CD14-positive monocyte (primary cell): ENCODE data around the gene ABCB10. TPM values are rescaled to one million over a fixed set of nuclear protein-coding genes. Genes with fewer than 3 reads are reported as not detected.

Experiments used
- DNase-seq, 3 donors: peaks; one replicate each; pipeline ENCODE4 v3.0.0-alpha.2; 2011 to 2022
- H2AFZ ChIP-seq: 2 replicates; pipeline ENCODE4 v1.6.0; 2012; ENCODE audit warnings: mild to moderate bottlenecking, low read depth, low read length, inconsistent platforms; ENCODE audit not compliant: insufficient read depth, poor library complexity, severe bottlenecking
- H3K27ac ChIP-seq, 2 donors: 1 replicate in 1 of 2; 2 replicates in 1 of 2; pipeline ENCODE4 v1.5.1; 2012 to 2013; ENCODE audit warnings: low read length in 2 of 2, control low read depth in 1 of 2, inconsistent platforms in 1 of 2, low read depth in 1 of 2, mild to moderate bottlenecking in 1 of 2
- H3K27me3 ChIP-seq, 2 donors: one replicate each; pipeline versions ENCODE4 v1.6.0 to v1.6.1; 2011 to 2013; ENCODE audit warnings: low read length in 2 of 2; ENCODE audit not compliant: control insufficient read depth in 2 of 2, insufficient read depth in 2 of 2
- H3K36me3 ChIP-seq, 2 donors: replicated peaks in 1 of 2; 1 replicate in 1 of 2; 2 replicates in 1 of 2; pipeline versions ENCODE4 v1.5.1 to v1.6.1; 2012 to 2013; ENCODE audit warnings: low read length in 2 of 2, control low read depth in 1 of 2, inconsistent platforms in 1 of 2, mild to moderate bottlenecking in 1 of 2; ENCODE audit not compliant: insufficient read depth in 2 of 2, control insufficient read depth in 1 of 2
- H3K4me1 ChIP-seq, 2 donors: 1 replicate in 1 of 2; 2 replicates in 1 of 2; pipeline versions ENCODE4 v1.5.1 to v1.6.1; 2012 to 2013; ENCODE audit warnings: low read length in 2 of 2, control low read depth in 1 of 2, inconsistent platforms in 1 of 2, mild to moderate bottlenecking in 1 of 2, moderate library complexity in 1 of 2; ENCODE audit not compliant: insufficient read depth in 2 of 2, control insufficient read depth in 1 of 2
- H3K4me2 ChIP-seq: replicated peaks from 2 replicates; pipeline ENCODE3; 2012; ENCODE audit warnings: low read length, moderate library complexity, mild to moderate bottlenecking; ENCODE audit not compliant: poor library complexity, severe bottlenecking; ENCODE audit errors: extremely low read depth
- H3K4me3 ChIP-seq, 3 experiments: fragments of 200-600 bp in 1 of 3; sonication (generic) in 1 of 3; replicated peaks in 1 of 3; 1 replicate in 2 of 3; 2 replicates in 1 of 3; pipeline ENCODE4 v1.5.1; 2011 to 2013; ENCODE audit warnings: low read length in 3 of 3, mild to moderate bottlenecking in 3 of 3, control low read depth in 2 of 3, low read depth in 2 of 3, inconsistent platforms in 1 of 3, moderate library complexity in 1 of 3
- H3K79me2 ChIP-seq: 2 replicates; pipeline ENCODE4 v1.6.0; 2012; ENCODE audit warnings: mild to moderate bottlenecking, control low read depth, inconsistent platforms, low read length, moderate library complexity; ENCODE audit not compliant: insufficient read depth
- H3K9ac ChIP-seq: 2 replicates; pipeline ENCODE4 v1.6.0; 2017; ENCODE audit warnings: low read length, mild to moderate bottlenecking; ENCODE audit not compliant: insufficient read depth, poor library complexity, severe bottlenecking
- H3K9me3 ChIP-seq, 2 donors: replicated peaks in 1 of 2; 1 replicate in 1 of 2; 2 replicates in 1 of 2; pipeline versions ENCODE4 v1.5.1 to v1.6.1; 2012 to 2013; ENCODE audit warnings: low read length in 2 of 2, control low read depth in 1 of 2; ENCODE audit not compliant: control insufficient read depth in 1 of 2, insufficient read depth in 1 of 2
- H4K20me1 ChIP-seq: 2 replicates; pipeline ENCODE4 v1.6.0; 2012; ENCODE audit warnings: mild to moderate bottlenecking, low read length, control low read depth, moderate library complexity; ENCODE audit not compliant: insufficient read depth
- H3K27ac Mint-ChIP-seq, 7 donors: one replicate each; pipeline ENCODE4 v1.8.0; 2020; ENCODE audit warnings: mild to moderate bottlenecking in 7 of 7, mixed read lengths in 7 of 7, moderate library complexity in 6 of 7, inconsistent platforms in 2 of 7
- H3K27me3 Mint-ChIP-seq, 3 donors: one replicate each; pipeline ENCODE4 v1.8.0; 2021 to 2022; ENCODE audit warnings: low read depth in 3 of 3, mild to moderate bottlenecking in 3 of 3, mixed read lengths in 3 of 3, moderate library complexity in 3 of 3, inconsistent platforms in 1 of 3
- H3K36me3 Mint-ChIP-seq, 2 donors: one replicate each; pipeline ENCODE4 v1.8.0; 2020; ENCODE audit warnings: mixed read lengths in 2 of 2, inconsistent platforms in 1 of 2, mild to moderate bottlenecking in 1 of 2
- H3K4me1 Mint-ChIP-seq: one replicate; pipeline ENCODE4 v1.8.0; 2020; ENCODE audit warnings: mild to moderate bottlenecking, mixed read lengths
- H3K4me3 Mint-ChIP-seq, 2 donors: one replicate each; pipeline ENCODE4 v1.8.0; 2020; ENCODE audit warnings: mild to moderate bottlenecking in 2 of 2, mixed read lengths in 2 of 2, moderate library complexity in 1 of 2
- H3K9me3 Mint-ChIP-seq, 7 donors: one replicate each; pipeline ENCODE4 v1.8.0; 2020 to 2022; ENCODE audit warnings: mixed read lengths in 7 of 7, mild to moderate bottlenecking in 6 of 7, moderate library complexity in 6 of 7, inconsistent platforms in 2 of 7
- CTCF ChIP-seq: fragments of 200-600 bp; IDR thresholded peaks from one replicate; pipeline ENCODE4 v1.8.0; 2022; ENCODE audit warnings: antibody characterized with exemption, mild to moderate bottlenecking
- WGBS: methylation state at CpG from one replicate; pipeline ENCODE4 v1.1.5; 2013; ENCODE audit warnings: missing lambda C conversion rate; ENCODE audit not compliant: insufficient coverage; 5-methylcytosine and 5-hydroxymethylcytosine counted together
- intact Hi-C, 2 donors: fragments of 100-400 bp; cut with micrococcal nuclease; formaldehyde crosslinking; loops; one replicate each; pipeline versions ENCODE4 v1.15.0 to v1.15.1; 2023
- polyA plus RNA-seq, 3 donors: library from polyadenylated mRNA; depleted of rRNA in 1 of 3; unstranded in 2 of 3; stranded (reverse) in 1 of 3; fragments of 300-500 nt in 2 of 3; fragments of >200 nt in 1 of 3; fragmentation: Illumina TruSeq in 2 of 3; gene quantifications; 1 replicate in 2 of 3; 2 replicates in 1 of 3; pipeline ENCODE4 v1.2.3, GENCODE V29; 2012 to 2021

ABCB10 gene
- polyA plus RNA-seq, 3 donors, result 5.4 to 12.9 (median 11.4) TPM

- no peak for TF ChIP-seq CTCF
- Mint-ChIP-seq H3K36me3 (peaks cover 66 to 79% of the 10 kb centered on the region in 2 donors), H3K9me3 (no peaks in the 10 kb centered on the region), H3K4me1 (peaks cover 6% of the 10 kb centered on the region), H3K27me3 (no peaks in the 10 kb centered on the region), H3K27ac (no peak overlapping the region), H3K4me3 (no peak overlapping the region)
- H3K4me3 ChIP-seq, result no peak overlapping the region
- no peak overlapping the region for H3K9ac ChIP-seq
- no peaks in the 10 kb centered on the region for H3K9me3 ChIP-seq
- no peak overlapping the region for H3K4me2 ChIP-seq
- no peak overlapping the region for H3K27ac ChIP-seq
- peaks cover 70 to 88% of the 10 kb centered on the region in 2 donors for H3K36me3 ChIP-seq
- H3K4me1 ChIP-seq, result no peaks in the 10 kb centered on the region
- no peak for DNase-seq
- peaks cover 22% of the 10 kb centered on the region for H3K79me2 ChIP-seq
- H2AFZ ChIP-seq, result no peak overlapping the region
- intact Hi-C loops, result no loop called here
- 92% methylated on average over 2 of the region's 7 CpGs for WGBS
- H4K20me1 ChIP-seq, result peaks cover 12% of the 10 kb centered on the region
- no peaks in the 10 kb centered on the region for H3K27me3 ChIP-seq
Observed at GRCh38 chr1:229603371-229604005, 45.0 kb upstream of the ABCB10 start.

- H3K4me1 Mint-ChIP-seq, result peaks cover 21% of the 10 kb centered on the region
- peaks cover 39% of the 10 kb centered on the region for H3K79me2 ChIP-seq
- 86% methylated on average over 4 of the region's 5 CpGs for WGBS
- H3K27me3 ChIP-seq, result no peaks in the 10 kb centered on the region
- H3K36me3 Mint-ChIP-seq, result peaks cover 48 to 68% of the 10 kb centered on the region in 2 donors
- no peak for DNase-seq
- H3K27me3 Mint-ChIP-seq, result no peaks in the 10 kb centered on the region
- H3K4me3 Mint-ChIP-seq, result no peak overlapping the region
- no peak overlapping the region for H3K4me3 ChIP-seq
- no peak overlapping the region for H2AFZ ChIP-seq
- no peak for TF ChIP-seq CTCF
- H3K9me3 ChIP-seq, result no peaks in the 10 kb centered on the region
- peaks cover 33% of the 10 kb centered on the region for H4K20me1 ChIP-seq
- no peak overlapping the region for H3K9ac ChIP-seq
- H3K27ac Mint-ChIP-seq, result no peak overlapping the region
- H3K4me1 ChIP-seq, result no peaks in the 10 kb centered on the region
- no peak overlapping the region for H3K4me2 ChIP-seq
- no peak overlapping the region for H3K27ac ChIP-seq
- peaks cover 44 to 77% of the 10 kb centered on the region in 2 donors for H3K36me3 ChIP-seq
- intact Hi-C loops, result no loop called here
- no peaks in the 10 kb centered on the region for H3K9me3 Mint-ChIP-seq
Observed at GRCh38 chr1:229600229-229600628, 41.7 kb upstream of the ABCB10 start.
